Measurements from ENCODE around the gene PTPRD. TPM values are rescaled to one million over a fixed set of nuclear protein-coding genes. Genes with fewer than 3 reads are reported as not detected.

Gene PTPRD
- total and polyA plus RNA-seq, 2 donors from 2014 or later: 6.4 to 78.9 TPM

GRCh38 chr9:10014889-10015288, 597.9 kb downstream of the PTPRD start:
- H3K9ac ChIP-seq (ENCODE audit: low read length in 3 of 3): no peak overlapping the region
- no peaks in the 10 kb centered on the region for H3K9me3 ChIP-seq (ENCODE audit: control insufficient read depth in 2 of 3, insufficient read depth in 1 of 3, low read length in 3 of 3)
- intact Hi-C loops (cut with DNase I): no loop called here
- FAIRE-seq (no peak), DNase-seq (no peak)
- H3K4me3 ChIP-seq (ENCODE audit: low read length in 3 of 3): no peak overlapping the region
- H3K4me1 ChIP-seq (ENCODE audit: control insufficient read depth in 2 of 3, insufficient read depth in 2 of 3, low read depth in 1 of 3, low read length in 3 of 3): no peaks in the 10 kb centered on the region
- no peaks in the 10 kb centered on the region for H3K27me3 ChIP-seq (ENCODE audit: control insufficient read depth, insufficient read depth, low read length)
- H3K27ac ChIP-seq (ENCODE audit: low read depth in 2 of 2, low read length in 2 of 2): no peak overlapping the region
- TF ChIP-seq CTCF (IDR thresholded peaks at IDR 0.05; ENCODE audit: borderline replicate concordance, extremely low read depth, insufficient read depth): no peak
- H3K36me3 ChIP-seq (ENCODE audit: control insufficient read depth in 2 of 3, insufficient read depth in 3 of 3, low read length in 3 of 3): no peaks in the 10 kb centered on the region

GRCh38 chr9:10009401-10009800, 603.4 kb downstream of the PTPRD start:
- Histone ChIP-seq H3K4me1 (ENCODE audit: control insufficient read depth in 2 of 3, insufficient read depth in 2 of 3, low read depth in 1 of 3, low read length in 3 of 3) (no peaks in the 10 kb centered on the region), H3K27ac (ENCODE audit: low read depth in 2 of 2, low read length in 2 of 2) (no peak overlapping the region), H3K9me3 (ENCODE audit: control insufficient read depth in 2 of 3, insufficient read depth in 1 of 3, low read length in 3 of 3) (no peaks in the 10 kb centered on the region), H3K9ac (ENCODE audit: low read length in 3 of 3) (no peak overlapping the region), H3K4me3 (ENCODE audit: low read length in 3 of 3) (no peak overlapping the region), H3K36me3 (ENCODE audit: control insufficient read depth in 2 of 3, insufficient read depth in 3 of 3, low read length in 3 of 3) (no peaks in the 10 kb centered on the region), H3K27me3 (ENCODE audit: control insufficient read depth, insufficient read depth, low read length) (no peaks in the 10 kb centered on the region)
- TF ChIP-seq CTCF (IDR thresholded peaks at IDR 0.05; ENCODE audit: borderline replicate concordance, extremely low read depth, insufficient read depth): no peak
- no peak for FAIRE-seq
- no peak for DNase-seq
- intact Hi-C loops (cut with DNase I): no loop called here

- no peak for TF ChIP-seq CTCF (IDR thresholded peaks at IDR 0.05; ENCODE audit: borderline replicate concordance, extremely low read depth, insufficient read depth)
- H3K27me3 ChIP-seq (ENCODE audit: control insufficient read depth, insufficient read depth, low read length): no peaks in the 10 kb centered on the region
- FAIRE-seq: no peak
- DNase-seq: no peak
- no peaks in the 10 kb centered on the region for H3K4me1 ChIP-seq (ENCODE audit: control insufficient read depth in 2 of 3, insufficient read depth in 2 of 3, low read depth in 1 of 3, low read length in 3 of 3)
- intact Hi-C loops (cut with DNase I): no loop called here
- no peaks in the 10 kb centered on the region for H3K9me3 ChIP-seq (ENCODE audit: control insufficient read depth in 2 of 3, insufficient read depth in 1 of 3, low read length in 3 of 3)
- no peak overlapping the region for H3K9ac ChIP-seq (ENCODE audit: low read length in 3 of 3)
- H3K4me3 ChIP-seq (ENCODE audit: low read length in 3 of 3): no peak overlapping the region
- no peak overlapping the region for H3K27ac ChIP-seq (ENCODE audit: low read depth in 2 of 2, low read length in 2 of 2)
- H3K36me3 ChIP-seq (ENCODE audit: control insufficient read depth in 2 of 3, insufficient read depth in 3 of 3, low read length in 3 of 3): no peaks in the 10 kb centered on the region
Measured at GRCh38 chr9:10008101-10008799, 604.6 kb downstream of the PTPRD start.

- intact Hi-C loops (cut with DNase I): no loop called here
- no peaks in the 10 kb centered on the region for H3K27me3 ChIP-seq (ENCODE audit: control insufficient read depth, insufficient read depth, low read length)
- H3K36me3 ChIP-seq (ENCODE audit: control insufficient read depth in 2 of 3, insufficient read depth in 3 of 3, low read length in 3 of 3): no peaks in the 10 kb centered on the region
- H3K9me3 ChIP-seq (ENCODE audit: control insufficient read depth in 2 of 3, insufficient read depth in 1 of 3, low read length in 3 of 3): no peaks in the 10 kb centered on the region
- no peak overlapping the region for H3K9ac ChIP-seq (ENCODE audit: low read length in 3 of 3)
- H3K4me3 ChIP-seq (ENCODE audit: low read length in 3 of 3): no peak overlapping the region
- no peak for TF ChIP-seq CTCF (IDR thresholded peaks at IDR 0.05; ENCODE audit: borderline replicate concordance, extremely low read depth, insufficient read depth)
- DNase-seq (no peak), FAIRE-seq (no peak)
- H3K27ac ChIP-seq (ENCODE audit: low read depth in 2 of 2, low read length in 2 of 2): no peak overlapping the region
- no peaks in the 10 kb centered on the region for H3K4me1 ChIP-seq (ENCODE audit: control insufficient read depth in 2 of 3, insufficient read depth in 2 of 3, low read depth in 1 of 3, low read length in 3 of 3)
Measured at GRCh38 chr9:10007356-10007755, 605.4 kb downstream of the PTPRD start.

Data from kidney (tissue), 14 donors.